Activated T-helper 1 cell treated with anti-CD3 and anti-CD28 coated beads, Interleukin-2, amount 50 U/mL, for 16 hours (primary cell): ENCODE measurements around the gene CAPN14.

ENCODE experiments used
- DNase-seq, 2 donors: peaks; one replicate each; pipeline ENCODE4 v3.0.0-alpha.2; 2020; ENCODE audit warnings: low read depth in 1 of 2, low spot score in 1 of 2

CAPN14 gene

GRCh38 chr2:31217465-31218200 lies at the start of gene CAPN14:
Gene CAPN14 (minus strand): TSS chr2:31217515. CDS start chr2:31205447, 12,068 bp downstream.
- DNase-seq, result no peak

- no peak for DNase-seq
Observed at GRCh38 chr2:31266804-31267203, 49.5 kb upstream of the CAPN14 start.

- no peak for DNase-seq
Observed at GRCh38 chr2:31265234-31265633, 47.9 kb upstream of the CAPN14 start.

- no peak for DNase-seq
Observed at GRCh38 chr2:31263636-31264190, 46.4 kb upstream of the CAPN14 start.

- no peak for DNase-seq
Observed at GRCh38 chr2:31260870-31261269, 43.6 kb upstream of the CAPN14 start.

GRCh38 chr2:31259075-31259474 lies 41.8 kb upstream of the CAPN14 start:
- DNase-seq, result no peak

GRCh38 chr2:31258351-31258750 lies 41.0 kb upstream of the CAPN14 start:
- no peak for DNase-seq

- no peak for DNase-seq
Observed at GRCh38 chr2:31256611-31257382, 39.5 kb upstream of the CAPN14 start.

- no peak for DNase-seq
Observed at GRCh38 chr2:31255911-31256571, 38.7 kb upstream of the CAPN14 start.

- no peak for DNase-seq
Observed at GRCh38 chr2:31254237-31255203, 37.2 kb upstream of the CAPN14 start.

GRCh38 chr2:31253356-31254131 lies 36.2 kb upstream of the CAPN14 start:
- no peak for DNase-seq

- DNase-seq, result no peak
Observed at GRCh38 chr2:31251851-31252250, 34.5 kb upstream of the CAPN14 start.

- DNase-seq, result no peak
Observed at GRCh38 chr2:31251018-31251417, 33.7 kb upstream of the CAPN14 start.

- no peak for DNase-seq
Observed at GRCh38 chr2:31249009-31249690, 31.8 kb upstream of the CAPN14 start.

- DNase-seq, result no peak
Observed at GRCh38 chr2:31248139-31248538, 30.8 kb upstream of the CAPN14 start.

GRCh38 chr2:31247711-31248110 lies 30.4 kb upstream of the CAPN14 start:
- no peak for DNase-seq

- DNase-seq, result no peak
Observed at GRCh38 chr2:31246184-31246852, 29.0 kb upstream of the CAPN14 start.

- DNase-seq, result no peak
Observed at GRCh38 chr2:31244101-31244500, 26.8 kb upstream of the CAPN14 start.

GRCh38 chr2:31243053-31243452 lies 25.7 kb upstream of the CAPN14 start:
- DNase-seq, result no peak
